Forelimb muscle (tissue), 1 donor: Measurements from ENCODE around the gene SFTPB. TPM values are rescaled to one million over a fixed set of nuclear protein-coding genes. Genes with fewer than 3 reads are reported as not detected.

Source experiments
- DNase-seq: peaks from one replicate; pipeline ENCODE4 v3.0.0-alpha.2; 2013; ENCODE audit warnings: low read depth
- polyA plus RNA-seq: library from polyadenylated mRNA; unstranded; fragments of 120-200 nt; gene quantifications from one replicate; pipeline ENCODE4 v1.2.1, GENCODE V29; 2013; ENCODE audit not compliant: insufficient read length

The SFTPB gene
- polyA plus RNA-seq, 1 donor = 0.08 TPM

DNA sequence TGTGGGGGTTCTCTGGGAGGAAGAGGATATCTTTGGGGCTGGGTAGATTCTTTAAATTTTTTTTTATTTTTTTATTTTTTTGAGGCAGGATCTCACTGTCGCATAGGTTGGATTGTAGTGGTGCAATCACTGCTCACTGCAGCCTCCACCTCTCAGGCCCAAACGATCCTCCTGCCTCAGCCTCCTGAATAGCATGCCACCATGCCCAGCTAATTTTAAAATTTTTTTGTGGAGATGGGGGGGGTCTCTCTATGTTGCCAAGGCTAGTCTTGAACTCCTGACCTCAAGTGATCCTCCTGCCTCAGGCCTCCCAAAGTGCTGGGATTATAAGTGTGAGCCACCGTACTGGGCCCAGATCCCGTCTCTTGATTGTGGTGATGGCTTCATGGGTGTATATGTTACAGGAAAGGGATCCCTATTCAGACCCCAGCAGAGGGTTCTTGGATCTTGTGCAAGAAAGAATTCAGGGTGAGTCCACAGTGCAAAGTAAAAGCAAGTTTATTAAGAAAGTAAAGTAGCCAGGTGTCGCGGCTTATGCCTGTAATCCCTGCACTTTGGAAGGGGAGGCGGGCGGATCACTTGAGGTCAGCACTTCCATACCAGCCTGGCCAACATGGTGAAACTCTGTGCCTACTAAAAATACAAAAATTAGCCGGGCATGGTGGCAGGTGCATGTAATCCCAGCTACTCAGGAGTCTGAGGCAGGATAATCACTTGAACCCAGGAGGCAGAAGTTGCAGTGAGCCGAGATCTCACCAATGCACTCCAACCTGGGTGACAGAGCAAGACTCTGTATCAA is 54.1 kb downstream of the SFTPB start:
- no peak for DNase-seq

DNA sequence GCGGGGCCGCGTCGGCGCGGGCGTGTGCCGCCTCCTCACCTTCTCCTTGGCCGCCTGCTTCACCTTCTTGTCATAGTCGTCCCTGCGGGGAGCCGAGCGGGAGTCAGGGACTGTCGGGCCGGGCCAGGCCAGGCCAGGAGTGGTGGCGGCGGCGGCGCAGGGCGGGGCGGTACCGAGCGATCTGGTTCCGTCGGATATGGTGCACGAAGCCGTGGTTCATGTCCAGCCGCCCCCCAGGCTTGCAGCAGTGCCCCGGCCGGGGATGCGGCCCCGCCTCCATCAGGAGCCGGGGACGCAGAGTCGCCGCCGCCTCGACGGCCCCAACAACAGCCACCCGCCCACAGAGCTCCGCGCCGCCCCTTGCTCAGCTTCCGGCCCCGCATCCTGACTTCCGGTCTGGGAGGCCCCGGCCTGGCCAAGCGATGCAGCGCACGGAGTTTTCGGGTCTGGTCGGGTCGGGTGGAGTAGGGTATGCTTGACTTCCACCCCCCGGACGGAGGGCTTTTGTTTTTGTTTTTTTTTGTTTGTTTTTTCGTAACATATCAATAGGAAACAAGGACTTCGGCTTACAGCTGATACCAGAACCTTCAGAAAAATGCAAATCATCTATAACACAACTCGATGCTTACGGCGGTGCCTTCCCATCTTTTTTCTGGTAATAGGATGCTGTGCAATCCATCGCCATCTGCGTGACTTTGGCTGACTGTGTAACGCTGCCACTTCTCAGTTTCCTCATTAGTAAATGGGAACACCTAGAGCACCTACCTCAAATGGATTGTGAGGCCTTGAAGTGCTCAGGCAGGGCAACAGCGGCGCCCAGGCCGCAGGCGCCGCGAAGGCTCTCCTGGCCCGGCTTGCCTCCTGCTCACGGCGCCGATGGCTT is 56.1 kb downstream of the SFTPB start, which contains the start of gene C2orf68:
C2orf68 (minus strand) TSS at position 362 of the 883 bp plus-strand sequence; CDS start at position 280, 82 bp downstream.
- peak; percentile 69 for DNase-seq

DNA sequence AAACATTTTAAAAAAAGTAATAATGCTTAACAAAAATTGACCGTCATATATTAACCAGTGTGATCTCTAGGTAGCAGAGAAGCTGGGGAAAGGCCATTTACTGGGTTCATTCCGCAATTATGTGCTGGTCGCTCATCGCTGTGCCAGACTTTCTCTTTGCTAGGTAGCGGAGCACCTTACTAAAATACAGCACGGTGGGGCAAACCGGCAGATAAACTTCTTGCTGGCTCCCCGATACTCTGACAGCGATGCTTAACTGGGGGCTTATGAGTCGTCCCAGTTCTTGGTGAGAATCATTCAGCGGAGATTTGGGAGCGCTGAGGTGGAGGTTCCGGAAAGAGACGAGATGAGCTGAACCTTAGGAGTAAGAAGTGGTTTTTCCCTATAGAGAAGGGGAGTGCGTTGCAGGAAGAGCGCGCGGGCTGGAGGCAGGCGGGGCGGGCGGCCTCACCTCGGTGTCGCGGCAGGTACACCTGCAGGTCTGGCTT is 56.7 kb downstream of the SFTPB start:
- DNase-seq = no peak

Other genes with a start within 250 kb of the SFTPB start
- gene SH2D6, start 249.5 kb downstream of the SFTPB start, polyA plus RNA-seq = 0.80 TPM
- gene MAT2A, start 129.0 kb downstream of the SFTPB start, polyA plus RNA-seq = 233 TPM
- gene GGCX, start 106.7 kb downstream of the SFTPB start, polyA plus RNA-seq = 19.7 TPM
- gene VAMP8, start 90.6 kb downstream of the SFTPB start, polyA plus RNA-seq = 12.8 TPM
- 43.5 TPM for gene VAMP5, start 83.8 kb downstream of the SFTPB start, polyA plus RNA-seq
- gene RNF181, start 72.5 kb downstream of the SFTPB start, polyA plus RNA-seq = 55.9 TPM
- gene TMEM150A, start 65.5 kb downstream of the SFTPB start, polyA plus RNA-seq = 9.9 TPM
- 49.3 TPM for gene C2orf68, start 56.1 kb downstream of the SFTPB start, polyA plus RNA-seq
- 37.9 TPM for gene USP39, start 52.0 kb downstream of the SFTPB start, polyA plus RNA-seq
- 0.99 TPM for gene GNLY, start 26.2 kb upstream of the SFTPB start, polyA plus RNA-seq
- gene ATOH8, start 85.8 kb upstream of the SFTPB start, polyA plus RNA-seq = 21.1 TPM
- gene ST3GAL5, start 220.8 kb upstream of the SFTPB start, polyA plus RNA-seq = 32.8 TPM